Gastroesophageal sphincter (tissue), 3 donors: ENCODE results near the gene CFAP73.

Source experiments
- POLR2A ChIP-seq, 2 donors: fragments of 450-650 bp; IDR thresholded peaks; one replicate each; pipeline ENCODE4 v1.6.1; 2017; ENCODE audit warnings: antibody characterized with exemption in 2 of 2, mild to moderate bottlenecking in 2 of 2, moderate library complexity in 1 of 2
- TF ChIP-seq, protein P1 (sequence below), 4 experiments: fragments of 200-600 bp in 2 of 4; fragments of 450-650 bp in 2 of 4; sonication (generic) in 1 of 4; IDR thresholded peaks; one replicate each; pipeline ENCODE4 v1.5.1; 2017 to 2019; ENCODE audit warnings: antibody characterized with exemption in 4 of 4, mild to moderate bottlenecking in 2 of 4, moderate library complexity in 2 of 4

DNA sequence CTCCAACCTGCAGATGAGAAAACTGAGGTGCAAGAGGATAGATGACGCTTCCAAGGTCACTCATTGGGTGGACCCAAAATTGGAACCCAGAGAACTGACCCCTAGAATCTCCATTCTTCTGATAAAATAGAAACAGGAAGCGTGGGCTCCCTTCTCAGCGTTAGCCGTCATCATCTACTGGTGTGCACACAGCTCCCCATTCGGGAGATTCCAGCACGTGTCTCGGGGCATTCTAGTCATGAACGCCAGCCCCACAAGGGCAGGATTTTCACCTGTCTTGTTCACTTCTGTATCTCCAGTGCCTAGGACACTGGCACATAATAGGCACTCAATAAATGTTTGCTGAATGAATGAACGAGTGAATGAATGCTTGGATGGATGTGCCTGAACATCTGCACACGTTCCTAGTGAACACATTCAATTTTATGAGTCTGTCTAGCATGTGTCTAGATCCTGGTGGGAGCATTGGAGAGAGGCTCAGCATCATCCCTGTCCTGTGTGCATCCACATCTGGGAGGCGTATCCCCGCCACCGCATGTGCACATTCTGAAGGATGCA lies 44.5 kb upstream of the CFAP73 start:
- TF ChIP-seq, protein P1, sequence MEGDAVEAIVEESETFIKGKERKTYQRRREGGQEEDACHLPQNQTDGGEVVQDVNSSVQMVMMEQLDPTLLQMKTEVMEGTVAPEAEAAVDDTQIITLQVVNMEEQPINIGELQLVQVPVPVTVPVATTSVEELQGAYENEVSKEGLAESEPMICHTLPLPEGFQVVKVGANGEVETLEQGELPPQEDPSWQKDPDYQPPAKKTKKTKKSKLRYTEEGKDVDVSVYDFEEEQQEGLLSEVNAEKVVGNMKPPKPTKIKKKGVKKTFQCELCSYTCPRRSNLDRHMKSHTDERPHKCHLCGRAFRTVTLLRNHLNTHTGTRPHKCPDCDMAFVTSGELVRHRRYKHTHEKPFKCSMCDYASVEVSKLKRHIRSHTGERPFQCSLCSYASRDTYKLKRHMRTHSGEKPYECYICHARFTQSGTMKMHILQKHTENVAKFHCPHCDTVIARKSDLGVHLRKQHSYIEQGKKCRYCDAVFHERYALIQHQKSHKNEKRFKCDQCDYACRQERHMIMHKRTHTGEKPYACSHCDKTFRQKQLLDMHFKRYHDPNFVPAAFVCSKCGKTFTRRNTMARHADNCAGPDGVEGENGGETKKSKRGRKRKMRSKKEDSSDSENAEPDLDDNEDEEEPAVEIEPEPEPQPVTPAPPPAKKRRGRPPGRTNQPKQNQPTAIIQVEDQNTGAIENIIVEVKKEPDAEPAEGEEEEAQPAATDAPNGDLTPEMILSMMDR (IDR thresholded peaks at IDR 0.05), result no peak
- TF ChIP-seq POLR2A (IDR thresholded peaks at IDR 0.05), result no peak
